AG08395 (cell line): ENCODE measurements around the gene SMYD3.
"Not testable (repeated sequence)": the region's sequence is repeated elsewhere in the genome, so short reads cannot be mapped to it uniquely, and the experiment has no call there.

Source experiments
- DNase-seq: peaks from one replicate; pipeline ENCODE4 v3.0.0; 2012; ENCODE audit warnings: mixed read lengths, low spot score

The SMYD3 gene

GRCh38 chr1:245802941-245803665 lies 704.0 kb downstream of the SMYD3 start:
- DNase-seq: no peak

GRCh38 chr1:245800901-245801605 lies 706.0 kb downstream of the SMYD3 start:
- DNase-seq: no peak

- no peak for DNase-seq
Observed at GRCh38 chr1:245798349-245798711, 708.7 kb downstream of the SMYD3 start.

- no peak for DNase-seq
Observed at GRCh38 chr1:245797592-245798348, 709.3 kb downstream of the SMYD3 start.

GRCh38 chr1:245791410-245792312 lies 715.4 kb downstream of the SMYD3 start:
- DNase-seq: no peak

- peak; percentile 68 for DNase-seq
Observed at GRCh38 chr1:245790441-245790840, 716.6 kb downstream of the SMYD3 start.

- DNase-seq: no peak
Observed at GRCh38 chr1:245788886-245789285, 718.2 kb downstream of the SMYD3 start.

GRCh38 chr1:245788269-245788668 lies 718.8 kb downstream of the SMYD3 start:
- peak; percentile 94 for DNase-seq

GRCh38 chr1:245786948-245787347 lies 720.1 kb downstream of the SMYD3 start:
- DNase-seq: no peak

- no peak for DNase-seq
Observed at GRCh38 chr1:245779797-245780755, 727.0 kb downstream of the SMYD3 start.

- DNase-seq: no peak
Observed at GRCh38 chr1:245777752-245778151, 729.3 kb downstream of the SMYD3 start.

GRCh38 chr1:245776694-245777332 lies 730.3 kb downstream of the SMYD3 start:
- DNase-seq: no peak

- DNase-seq: no peak
Observed at GRCh38 chr1:245776139-245776538, 730.9 kb downstream of the SMYD3 start.

GRCh38 chr1:245774931-245775330 lies 732.1 kb downstream of the SMYD3 start:
- not testable (repeated sequence) for DNase-seq

- DNase-seq: no peak
Observed at GRCh38 chr1:245774196-245774595, 732.9 kb downstream of the SMYD3 start.

GRCh38 chr1:245773344-245773743 lies 733.7 kb downstream of the SMYD3 start:
- no peak for DNase-seq

GRCh38 chr1:245772739-245773138 lies 734.3 kb downstream of the SMYD3 start:
- DNase-seq: no peak

- no peak for DNase-seq
Observed at GRCh38 chr1:245772325-245772724, 734.8 kb downstream of the SMYD3 start.

GRCh38 chr1:245771511-245772281 lies 735.4 kb downstream of the SMYD3 start:
- peak; percentile 85 for DNase-seq
